BE2C (cell line): Measurements from ENCODE around the gene HERC6.
A peak's percentile ranks its signal among the peaks of the same experiment; 100 is the strongest.

Source experiments
- DNase-seq: peaks from one replicate; pipeline ENCODE4 v3.0.0-alpha.2; 2020
- H3K27me3 ChIP-seq: fragments of 250-450 bp; sonication (Bioruptor Pico); 2 replicates; pipeline ENCODE4 v1.5.1; 2020; ENCODE audit warnings: mild to moderate bottlenecking
- H3K36me3 ChIP-seq: fragments of 250-450 bp; sonication (Bioruptor Pico); 2 replicates; pipeline ENCODE4 v1.5.1; 2020; ENCODE audit warnings: mild to moderate bottlenecking
- H3K4me1 ChIP-seq: fragments of 250-450 bp; sonication (Bioruptor Pico); 2 replicates; pipeline ENCODE4 v1.5.1; 2020
- H3K4me3 ChIP-seq: 2 replicates; pipeline ENCODE4 v1.5.1; 2011; ENCODE audit warnings: low read depth, low read length
- H3K9me3 ChIP-seq: fragments of 250-450 bp; sonication (Bioruptor Pico); 2 replicates; pipeline ENCODE4 v1.5.1; 2020
- TF ChIP-seq, protein P1 (sequence below): IDR thresholded peaks from 2 replicates; pipeline ENCODE4 v1.5.1; 2012; ENCODE audit warnings: mild to moderate bottlenecking, low read depth, low read length

The HERC6 gene

DNA sequence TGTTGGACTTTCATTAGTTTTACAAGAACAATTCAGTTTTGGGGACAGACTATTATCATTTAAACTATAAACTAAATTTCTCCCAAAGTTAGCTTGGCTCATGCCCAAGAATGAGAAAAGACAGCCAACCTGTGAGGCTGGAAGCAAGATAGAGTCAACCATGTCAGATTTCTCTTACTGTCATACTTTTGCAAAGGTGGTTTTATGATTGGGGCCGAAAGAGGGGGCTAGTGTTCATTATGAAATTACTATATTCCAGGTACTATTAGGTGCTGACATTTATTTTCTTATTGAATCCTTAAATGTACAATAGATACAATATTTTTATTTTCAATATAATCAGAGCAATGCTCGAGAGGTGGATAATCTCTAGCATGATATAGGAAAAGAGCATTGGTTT is 30.6 kb downstream of the HERC6 start:
- Histone ChIP-seq H3K36me3 (no peaks in the 10 kb centered on the region), H3K4me3 (no peak overlapping the region), H3K4me1 (no peaks in the 10 kb centered on the region), H3K9me3 (no peaks in the 10 kb centered on the region), H3K27me3 (peaks cover 3% of the 10 kb centered on the region; the same call in 1 of the 2 replicates)
- DNase-seq = no peak
- TF ChIP-seq, protein P1, sequence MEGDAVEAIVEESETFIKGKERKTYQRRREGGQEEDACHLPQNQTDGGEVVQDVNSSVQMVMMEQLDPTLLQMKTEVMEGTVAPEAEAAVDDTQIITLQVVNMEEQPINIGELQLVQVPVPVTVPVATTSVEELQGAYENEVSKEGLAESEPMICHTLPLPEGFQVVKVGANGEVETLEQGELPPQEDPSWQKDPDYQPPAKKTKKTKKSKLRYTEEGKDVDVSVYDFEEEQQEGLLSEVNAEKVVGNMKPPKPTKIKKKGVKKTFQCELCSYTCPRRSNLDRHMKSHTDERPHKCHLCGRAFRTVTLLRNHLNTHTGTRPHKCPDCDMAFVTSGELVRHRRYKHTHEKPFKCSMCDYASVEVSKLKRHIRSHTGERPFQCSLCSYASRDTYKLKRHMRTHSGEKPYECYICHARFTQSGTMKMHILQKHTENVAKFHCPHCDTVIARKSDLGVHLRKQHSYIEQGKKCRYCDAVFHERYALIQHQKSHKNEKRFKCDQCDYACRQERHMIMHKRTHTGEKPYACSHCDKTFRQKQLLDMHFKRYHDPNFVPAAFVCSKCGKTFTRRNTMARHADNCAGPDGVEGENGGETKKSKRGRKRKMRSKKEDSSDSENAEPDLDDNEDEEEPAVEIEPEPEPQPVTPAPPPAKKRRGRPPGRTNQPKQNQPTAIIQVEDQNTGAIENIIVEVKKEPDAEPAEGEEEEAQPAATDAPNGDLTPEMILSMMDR = peak; percentile 23

DNA sequence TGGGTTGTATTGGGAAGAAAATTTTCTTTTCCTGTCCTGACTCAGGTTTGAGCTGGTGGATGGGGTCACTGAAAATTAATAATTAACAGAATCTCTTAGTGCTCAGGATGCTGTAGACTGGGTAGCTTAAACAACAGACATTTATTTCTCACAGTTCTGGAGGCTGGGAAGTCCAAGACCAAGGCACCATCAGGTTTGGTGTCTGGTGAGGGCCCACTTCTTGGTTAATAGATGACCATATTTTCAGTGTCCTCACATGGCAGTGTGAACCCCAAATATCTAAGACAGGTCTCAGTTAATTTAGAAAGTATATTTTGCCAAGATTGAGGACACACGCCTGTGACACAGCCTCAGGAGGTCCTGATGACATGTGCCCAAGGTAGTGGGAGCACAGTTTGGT is 31.1 kb downstream of the HERC6 start:
- Histone ChIP-seq H3K4me1 (no peaks in the 10 kb centered on the region), H3K4me3 (no peak overlapping the region), H3K27me3 (peaks cover 3% of the 10 kb centered on the region; the same call in 1 of the 2 replicates), H3K36me3 (no peaks in the 10 kb centered on the region), H3K9me3 (no peaks in the 10 kb centered on the region)
- DNase-seq = no peak
- TF ChIP-seq, protein P1 = no peak

DNA sequence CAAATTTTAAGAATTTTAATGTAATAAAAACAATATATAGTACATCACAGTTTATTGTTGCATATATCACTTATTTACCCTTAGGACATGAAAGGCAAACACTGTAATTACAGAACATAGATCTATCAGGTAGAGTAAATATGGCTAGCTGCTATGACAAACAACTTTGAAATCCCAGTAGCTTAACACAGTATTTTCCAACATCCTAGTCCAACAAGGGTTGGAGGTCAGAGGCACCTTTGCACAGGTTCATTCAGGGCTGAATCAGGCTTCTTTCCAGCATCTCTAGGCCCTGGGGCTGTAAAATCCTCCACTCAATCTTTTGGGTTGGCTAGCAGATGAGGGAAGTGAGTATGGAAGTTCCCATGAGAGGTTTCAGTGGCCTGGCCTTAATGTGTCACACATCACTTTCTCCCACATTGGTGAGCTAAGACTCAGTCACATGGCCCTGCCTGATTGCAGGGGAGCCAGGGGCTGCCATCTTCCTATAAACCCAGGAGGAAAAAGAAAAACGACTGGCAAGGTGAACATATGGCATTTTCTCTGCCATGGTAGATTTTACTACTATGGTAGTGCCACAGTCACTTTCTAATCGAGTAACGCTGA is 32.9 kb downstream of the HERC6 start:
- Histone ChIP-seq H3K9me3 (no peaks in the 10 kb centered on the region), H3K36me3 (no peaks in the 10 kb centered on the region), H3K4me1 (no peaks in the 10 kb centered on the region), H3K27me3 (peaks cover 7% of the 10 kb centered on the region; the same call in 1 of the 2 replicates), H3K4me3 (no peak overlapping the region)
- TF ChIP-seq, protein P1 = no peak
- DNase-seq = no peak

DNA sequence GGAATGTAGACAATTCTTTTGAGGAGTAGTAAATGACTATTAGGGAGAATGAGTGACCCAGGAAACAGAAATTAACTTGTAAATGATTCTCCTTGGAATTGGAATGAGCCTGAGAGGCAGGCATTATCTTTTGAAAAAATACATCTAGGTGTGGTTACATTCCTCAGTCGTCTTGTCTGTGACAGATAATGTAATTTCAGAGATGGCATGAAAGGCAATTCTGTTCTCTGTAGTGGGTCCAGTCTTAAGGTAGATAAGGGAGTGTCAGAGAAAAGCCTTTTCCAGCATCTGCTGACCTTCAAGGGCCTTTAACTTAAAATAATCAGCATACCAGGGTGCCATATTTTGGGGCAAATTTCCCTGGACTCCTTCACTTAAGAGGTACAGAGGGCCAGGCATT is 35.1 kb downstream of the HERC6 start:
- no peak overlapping the region for H3K4me3 ChIP-seq
- H3K4me1 ChIP-seq = no peaks in the 10 kb centered on the region
- no peaks in the 10 kb centered on the region for H3K9me3 ChIP-seq
- no peaks in the 10 kb centered on the region for H3K36me3 ChIP-seq
- TF ChIP-seq, protein P1 = no peak
- peaks cover 8% of the 10 kb centered on the region; the same call in 1 of the 2 replicates for H3K27me3 ChIP-seq
- DNase-seq = no peak

DNA sequence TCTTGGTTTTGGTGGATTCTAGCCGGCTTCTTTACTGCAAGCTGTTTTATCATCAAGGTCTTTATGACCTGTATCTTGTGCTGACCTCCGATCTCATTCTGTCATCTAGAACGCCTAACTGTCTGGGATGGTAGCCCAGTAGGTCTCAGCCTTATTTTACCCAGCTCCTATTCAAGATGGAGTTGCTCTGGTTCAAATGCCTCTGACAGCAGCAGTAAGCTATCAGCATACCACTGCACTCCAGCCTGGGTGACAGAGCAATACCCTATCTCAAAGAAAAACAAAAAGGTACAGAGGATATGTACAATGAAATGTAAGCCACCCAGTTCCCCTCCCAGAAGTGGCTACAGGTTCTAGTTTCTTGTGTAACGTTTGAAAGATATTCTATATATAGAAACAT is 36.1 kb downstream of the HERC6 start:
- H3K9me3 ChIP-seq = no peaks in the 10 kb centered on the region
- H3K27me3 ChIP-seq = peaks cover 12% of the 10 kb centered on the region; the same call in 1 of the 2 replicates
- DNase-seq = no peak
- no peaks in the 10 kb centered on the region for H3K4me1 ChIP-seq
- H3K36me3 ChIP-seq = no peaks in the 10 kb centered on the region
- TF ChIP-seq, protein P1 = no peak
- H3K4me3 ChIP-seq = no peak overlapping the region

DNA sequence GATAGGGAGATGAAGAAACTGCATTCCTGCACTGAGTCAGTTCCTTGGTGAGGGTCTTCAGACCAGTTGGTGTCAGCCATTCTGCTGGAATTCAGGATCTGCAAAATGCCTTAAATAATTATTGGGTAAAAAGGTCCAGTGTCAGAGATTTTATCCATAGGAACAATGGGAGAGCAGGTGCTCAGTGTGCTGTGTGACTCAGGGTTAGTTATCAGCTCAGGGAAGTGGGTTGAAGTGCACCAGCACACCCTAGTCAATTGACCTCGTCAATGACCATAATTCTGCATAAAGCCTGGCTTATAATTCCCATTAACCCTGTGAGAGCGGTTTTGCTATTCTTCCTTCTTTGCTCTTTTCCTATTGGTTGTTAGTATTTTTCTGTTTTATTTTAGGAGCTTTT is 37.3 kb downstream of the HERC6 start:
- H3K9me3 ChIP-seq = no peaks in the 10 kb centered on the region

More for the DNA sequence above, 37.3 kb downstream of the HERC6 start:
- TF ChIP-seq, protein P1 = no peak
- peaks cover 18% of the 10 kb centered on the region; the same call in 1 of the 2 replicates for H3K27me3 ChIP-seq
- no peaks in the 10 kb centered on the region for H3K36me3 ChIP-seq
- DNase-seq = no peak
- no peaks in the 10 kb centered on the region for H3K4me1 ChIP-seq
- H3K4me3 ChIP-seq = no peak overlapping the region
